ENCODE measurements around the gene ATP12A. TPM values are rescaled to one million over a fixed set of nuclear protein-coding genes. Genes with fewer than 3 reads are reported as not detected.

The ATP12A gene
- polyA plus RNA-seq (2011; rRNA removed) = 0.03 TPM in 1 of 2 replicates, not detected in the other
- 0.01 TPM in 1 of 2 replicates, not detected in the other for polyA plus RNA-seq (2012; cell fraction: cytosol; rRNA removed)
- 0.02 TPM in 1 of 2 replicates, not detected in the other for polyA plus RNA-seq (2012; cell fraction: nucleus; rRNA removed)
- polyA plus RNA-seq (2017; fragmentation: RNase III; extraction: RNeasy Plus Mini Kit Qiagen cat#74134 plus additional on column Dnase treatment) = not detected in 3 replicates
- polyA minus RNA-seq (2011; rRNA and poly(A)+ RNA removed) = not detected in 2 replicates

- DNase-seq (ENCODE audit: low read depth in 1 of 2, low spot score in 1 of 2) (no peak), ATAC-seq (peak in 1 of 2 experiments; percentile 58; a peak in 3 of 6 replicates), FAIRE-seq (no peak)
- WGBS (ENCODE audit: missing lambda C conversion rate) = 21% methylated on average over 14 of the region's 75 CpGs
- Histone ChIP-seq H3K4me2 (peak within 1 kb of the TSS; percentile 86), H3K9me3 (no peaks in the 10 kb centered on the region), H3K4me3 (peak within 1 kb of the TSS; percentile 43), H3K4me1 (no peaks in the 10 kb centered on the region), H3K27ac (no peak within 1 kb of the TSS)
- TF ChIP-seq EHF (CRISPR knock-in tag; IDR thresholded peaks at IDR 0.05) = no peak
- TF ChIP-seq JUNB (IDR thresholded peaks at IDR 0.05) = no peak
- TF ChIP-seq USF2 (IDR thresholded peaks at IDR 0.05) = no peak
- no peak for TF ChIP-seq JUN (IDR thresholded peaks at IDR 0.05)
- no peak for TF ChIP-seq HOXB13 (CRISPR knock-in tag; IDR thresholded peaks at IDR 0.05; ENCODE audit: low read depth)
- no peak for TF ChIP-seq RNF2 (IDR thresholded peaks at IDR 0.05; ENCODE audit: borderline replicate concordance, low read depth)
- TF ChIP-seq FOSL2 (IDR thresholded peaks at IDR 0.05) = no peak
- TF ChIP-seq FOSL2 (CRISPR knock-in tag; IDR thresholded peaks at IDR 0.05) = no peak
- TF ChIP-seq CBX2 (IDR thresholded peaks at IDR 0.05; ENCODE audit: borderline replicate concordance, low read depth) = no peak
- no peak for TF ChIP-seq ATOH8 (CRISPR knock-in tag; IDR thresholded peaks at IDR 0.05; ENCODE audit: low read depth)
- TF ChIP-seq ELK1 (IDR thresholded peaks at IDR 0.05; ENCODE audit: low read depth, low read length) = no peak
- no peak for TF ChIP-seq RCOR1 (IDR thresholded peaks at IDR 0.05; ENCODE audit: low read depth, low read length)
- no peak for TF ChIP-seq BCL3 (IDR thresholded peaks at IDR 0.05)
- ChIA-PET POLR2A (no interaction called here), CTCF (interaction anchor here (0.8 kb wide), 1 partner anchor 11 kb away, joined by 3 read pairs; no protein-coding TSS in a partner anchor)
Observed at GRCh38 chr13:24680258-24680920, at the start of gene ATP12A. Gene ATP12A (plus strand): TSS chr13:24680408. CDS start chr13:24680744, 336 bp downstream.

- no peaks in the 10 kb centered on the region for H3K4me1 ChIP-seq
- DNase-seq (ENCODE audit: low read depth in 1 of 2, low spot score in 1 of 2) (no peak), FAIRE-seq (no peak), ATAC-seq (no peak)
- TF ChIP-seq MYC (IDR thresholded peaks at IDR 0.05; ENCODE audit: borderline replicate concordance, low read length) (no peak), ZC3H11A (IDR thresholded peaks at IDR 0.05) (no peak), PBX3 (IDR thresholded peaks at IDR 0.05) (no peak), POLR2A (IDR thresholded peaks at IDR 0.05; ENCODE audit: low read length) (no peak), HES2 (IDR thresholded peaks at IDR 0.05) (no peak), KDM5A (IDR thresholded peaks at IDR 0.05) (no peak), NR3C1 (IDR thresholded peaks at IDR 0.05) (no peak), JUN (IDR thresholded peaks at IDR 0.05) (no peak), EHF (CRISPR knock-in tag; IDR thresholded peaks at IDR 0.05) (no peak), MAX (IDR thresholded peaks at IDR 0.05) (no peak), RAD21 (conservative IDR thresholded peaks at IDR 0.05 in 1 of 2, IDR thresholded peaks at IDR 0.05 in 1 of 2) (no peak), HDAC2 (IDR thresholded peaks at IDR 0.05) (no peak), SREBF2 (IDR thresholded peaks at IDR 0.05) (no peak), ZFP36 (IDR thresholded peaks at IDR 0.05; ENCODE audit: borderline replicate concordance, partially characterized antibody) (no peak), USF2 (IDR thresholded peaks at IDR 0.05) (no peak), MAZ (IDR thresholded peaks at IDR 0.05; ENCODE audit: borderline replicate concordance, low read depth, low read length) (no peak), RFX5 (IDR thresholded peaks at IDR 0.05) (no peak)
- WGBS (ENCODE audit: missing lambda C conversion rate) = 62% methylated on average over 12 of the region's 13 CpGs
- POLR2A ChIA-PET = no interaction called here
- no peak overlapping the region for H3K4me3 ChIP-seq
- CTCF ChIA-PET = no interaction called here
- no peak overlapping the region for H3K27ac ChIP-seq
- no peaks in the 10 kb centered on the region for H3K9me3 ChIP-seq
- H3K4me2 ChIP-seq = no peak overlapping the region
Observed at GRCh38 chr13:24630851-24631620, 49.2 kb upstream of the ATP12A start.
